Fibroblast of peridontal ligament (primary cell): ENCODE measurements around the gene VPS39.
"Not testable (repeated sequence)": the region's sequence is repeated elsewhere in the genome, so short reads cannot be mapped to it uniquely, and the experiment has no call there.

Experiments
- DNase-seq: peaks from one replicate; pipeline ENCODE4 v3.0.0-alpha.2; 2010; ENCODE audit errors: extremely low read depth

The VPS39 gene, protein sequence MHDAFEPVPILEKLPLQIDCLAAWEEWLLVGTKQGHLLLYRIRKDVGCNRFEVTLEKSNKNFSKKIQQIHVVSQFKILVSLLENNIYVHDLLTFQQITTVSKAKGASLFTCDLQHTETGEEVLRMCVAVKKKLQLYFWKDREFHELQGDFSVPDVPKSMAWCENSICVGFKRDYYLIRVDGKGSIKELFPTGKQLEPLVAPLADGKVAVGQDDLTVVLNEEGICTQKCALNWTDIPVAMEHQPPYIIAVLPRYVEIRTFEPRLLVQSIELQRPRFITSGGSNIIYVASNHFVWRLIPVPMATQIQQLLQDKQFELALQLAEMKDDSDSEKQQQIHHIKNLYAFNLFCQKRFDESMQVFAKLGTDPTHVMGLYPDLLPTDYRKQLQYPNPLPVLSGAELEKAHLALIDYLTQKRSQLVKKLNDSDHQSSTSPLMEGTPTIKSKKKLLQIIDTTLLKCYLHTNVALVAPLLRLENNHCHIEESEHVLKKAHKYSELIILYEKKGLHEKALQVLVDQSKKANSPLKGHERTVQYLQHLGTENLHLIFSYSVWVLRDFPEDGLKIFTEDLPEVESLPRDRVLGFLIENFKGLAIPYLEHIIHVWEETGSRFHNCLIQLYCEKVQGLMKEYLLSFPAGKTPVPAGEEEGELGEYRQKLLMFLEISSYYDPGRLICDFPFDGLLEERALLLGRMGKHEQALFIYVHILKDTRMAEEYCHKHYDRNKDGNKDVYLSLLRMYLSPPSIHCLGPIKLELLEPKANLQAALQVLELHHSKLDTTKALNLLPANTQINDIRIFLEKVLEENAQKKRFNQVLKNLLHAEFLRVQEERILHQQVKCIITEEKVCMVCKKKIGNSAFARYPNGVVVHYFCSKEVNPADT

DNA sequence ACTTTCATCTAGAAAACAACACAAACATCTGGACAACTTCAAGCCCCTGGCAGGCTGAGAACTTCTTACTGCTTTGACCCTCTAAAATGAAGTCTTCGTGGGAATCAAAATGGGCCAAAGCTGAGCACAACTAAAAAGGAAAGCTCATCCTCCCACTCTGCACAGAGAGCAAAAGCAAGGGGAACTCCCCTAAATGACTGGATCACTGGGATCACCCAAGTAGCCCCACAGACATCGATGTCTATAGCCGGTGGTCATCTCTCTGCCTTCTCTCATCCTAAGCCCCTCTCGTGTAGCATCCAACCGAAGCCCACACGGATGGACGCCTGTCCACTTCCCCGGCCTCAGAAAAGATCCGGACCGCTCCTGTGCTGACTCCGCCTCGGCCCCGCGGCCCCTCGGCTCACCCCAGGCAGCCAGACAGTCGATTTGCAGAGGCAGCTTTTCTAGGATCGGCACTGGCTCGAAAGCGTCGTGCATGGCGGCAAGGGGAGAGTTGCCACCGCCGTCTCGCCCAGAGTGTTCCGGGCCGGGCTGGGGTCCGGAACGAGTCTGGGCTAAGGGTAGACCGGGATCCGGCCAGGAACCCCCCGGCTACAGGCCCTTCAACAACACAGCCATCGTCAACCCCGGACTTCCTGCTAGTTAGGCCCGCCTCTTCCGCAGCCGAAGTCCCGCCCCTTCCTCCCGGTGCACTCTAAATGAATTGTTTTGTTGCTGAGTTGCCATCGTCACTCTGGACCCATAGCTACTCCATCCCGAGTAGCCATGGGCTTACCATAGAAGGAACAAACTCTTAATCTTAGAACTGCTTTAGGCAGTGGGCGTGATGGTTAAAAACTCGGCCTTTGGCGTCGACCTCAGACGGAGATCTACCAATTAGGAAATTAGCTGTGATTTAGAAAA is at the start of gene VPS39:
Gene VPS39 (minus strand): TSS at position 631 of the 906 bp plus-strand sequence. CDS start 151 bp downstream, at position 480.
- DNase-seq = peak; percentile 81

DNA sequence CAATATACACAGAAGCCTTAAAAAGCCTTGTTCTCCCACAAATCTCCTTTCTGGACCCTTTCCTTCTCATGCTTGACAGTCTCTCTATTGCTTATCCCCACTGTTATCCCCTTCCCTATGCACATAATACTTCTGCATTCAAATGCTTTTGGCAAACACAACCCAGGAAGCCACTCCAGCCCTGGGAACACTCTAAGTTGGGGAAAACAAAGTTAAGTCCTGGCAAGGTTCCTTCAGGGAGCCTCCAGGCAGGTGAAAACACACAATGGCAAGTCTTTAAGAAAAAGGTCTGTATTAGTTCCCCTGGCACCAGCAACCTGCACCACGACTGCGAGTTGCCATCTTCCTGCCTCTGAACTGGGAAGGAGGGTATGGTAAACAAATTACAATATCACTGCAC is 45.2 kb upstream of the VPS39 start:
- DNase-seq = no peak

DNA sequence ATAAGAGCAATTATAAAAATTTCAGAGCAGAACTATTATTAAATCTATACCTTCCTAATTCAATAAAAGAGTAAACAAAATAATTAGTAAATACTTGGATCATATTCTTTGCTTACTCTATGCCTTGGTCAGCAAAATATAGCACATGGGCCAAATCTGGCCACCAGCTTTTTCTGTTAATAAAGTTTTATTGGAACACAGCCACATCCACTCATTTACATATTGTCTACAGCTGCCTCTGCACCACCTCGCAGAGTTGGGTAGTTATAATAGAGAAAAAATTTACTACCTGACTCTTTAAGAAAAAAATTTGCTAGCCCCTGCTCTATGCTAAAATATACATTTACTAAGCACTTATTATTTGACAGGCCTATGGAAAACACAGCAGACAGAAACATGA is 32.7 kb upstream of the VPS39 start:
- DNase-seq = no peak

DNA sequence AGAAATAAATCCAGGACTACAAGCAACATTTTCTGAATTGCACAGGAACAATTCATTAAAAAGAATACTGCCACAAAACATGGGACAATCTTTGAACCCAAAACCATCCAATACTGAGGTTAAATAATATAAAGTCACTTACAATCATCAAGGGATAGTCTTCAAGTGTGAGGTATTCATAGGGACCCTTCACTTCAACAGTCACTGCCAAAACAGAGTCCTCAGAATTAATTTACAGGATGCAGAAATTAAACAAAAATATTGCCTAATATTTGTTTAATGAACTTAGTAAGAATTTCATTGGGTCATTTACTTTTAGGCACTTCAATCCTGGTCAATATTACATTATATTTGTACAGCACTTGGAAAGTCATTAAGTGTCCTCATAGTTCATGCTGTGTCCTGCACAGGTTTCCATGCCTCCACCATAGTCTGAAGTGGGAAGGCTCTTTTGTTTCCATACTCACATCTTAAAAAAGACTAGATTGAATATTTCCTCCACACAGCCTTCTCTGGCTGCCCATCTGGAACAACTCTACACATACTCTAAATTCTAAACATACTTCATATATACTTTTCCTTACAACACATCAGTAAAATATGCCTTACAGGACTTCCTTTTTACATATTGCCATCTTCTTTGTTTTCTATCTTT is 31.6 kb upstream of the VPS39 start:
- peak; percentile 11 for DNase-seq

DNA sequence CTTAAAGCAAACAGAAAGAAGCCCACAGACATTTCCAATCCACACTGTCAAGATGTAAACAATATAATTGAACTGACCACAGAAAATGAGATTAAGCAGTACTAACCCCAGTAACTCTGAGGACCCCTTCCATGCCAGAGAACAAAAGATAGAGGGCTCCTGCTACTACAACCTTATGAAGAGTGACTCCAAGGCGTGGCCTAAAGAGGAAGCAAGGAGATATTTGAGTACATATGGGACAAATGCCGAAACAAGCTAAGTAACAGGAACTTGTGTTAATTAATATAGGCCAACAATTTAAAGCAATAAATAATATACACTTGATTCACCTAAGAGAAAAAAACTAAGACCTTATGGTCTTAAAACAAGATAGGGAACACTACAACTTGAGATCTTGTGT is 25.0 kb upstream of the VPS39 start:
- no peak for DNase-seq

DNA sequence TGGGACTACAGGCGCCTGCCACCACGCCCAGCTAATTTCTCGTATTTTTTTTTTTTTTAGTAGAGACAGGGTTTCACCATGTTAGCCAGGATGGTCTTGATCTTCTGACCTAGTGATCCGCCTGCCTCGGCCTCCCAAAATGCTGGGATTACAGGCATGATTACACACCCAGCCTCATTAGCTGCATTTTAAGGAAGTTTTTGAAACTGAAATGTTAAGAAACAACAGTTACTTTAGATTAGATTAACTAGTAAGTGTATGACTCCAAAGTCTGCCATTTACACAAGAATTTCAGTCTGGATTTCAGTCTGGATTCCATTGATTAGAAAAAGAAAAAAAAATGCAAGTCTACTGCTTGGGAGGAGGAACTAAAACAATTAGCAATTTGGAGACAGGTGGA is 24.5 kb upstream of the VPS39 start:
- no peak for DNase-seq

DNA sequence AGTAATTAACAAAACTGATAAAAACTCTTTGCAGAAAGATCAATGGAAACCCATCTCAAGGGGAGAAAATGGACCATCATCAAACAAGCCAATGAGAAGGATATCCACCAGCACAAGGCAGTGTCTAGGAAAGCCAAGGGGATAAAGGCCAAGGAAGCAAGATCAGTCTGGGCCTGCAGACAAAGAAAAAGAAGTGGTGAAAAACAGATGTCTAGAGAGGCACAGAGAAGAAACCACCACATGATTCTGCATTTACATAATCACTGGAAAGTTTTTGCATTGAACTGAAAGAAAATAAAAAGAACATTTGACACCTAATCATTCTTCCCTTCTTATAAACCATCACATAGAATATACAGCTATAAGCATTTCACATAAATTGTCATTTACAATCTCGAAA is 23.0 kb upstream of the VPS39 start:
- no peak for DNase-seq

DNA sequence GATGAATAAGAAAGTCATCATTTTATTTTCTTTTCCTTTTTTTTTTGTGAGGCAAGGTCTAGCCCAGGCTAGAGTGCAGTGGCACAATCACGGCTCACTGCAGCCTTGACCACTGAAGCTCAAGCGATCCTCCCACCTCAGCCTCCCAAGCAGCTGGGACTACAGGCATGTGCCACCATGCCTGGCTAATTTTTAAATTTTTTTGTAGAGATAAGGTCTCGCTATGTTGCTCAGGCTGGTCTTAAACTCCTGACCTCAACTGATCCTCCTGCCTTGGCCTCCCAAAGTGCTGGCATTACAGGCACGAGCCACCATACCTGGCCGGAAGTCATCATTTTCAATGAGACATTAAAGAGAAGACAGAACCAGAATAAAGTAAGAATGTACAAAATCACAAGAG is 20.9 kb upstream of the VPS39 start:
- not testable (repeated sequence) for DNase-seq

DNA sequence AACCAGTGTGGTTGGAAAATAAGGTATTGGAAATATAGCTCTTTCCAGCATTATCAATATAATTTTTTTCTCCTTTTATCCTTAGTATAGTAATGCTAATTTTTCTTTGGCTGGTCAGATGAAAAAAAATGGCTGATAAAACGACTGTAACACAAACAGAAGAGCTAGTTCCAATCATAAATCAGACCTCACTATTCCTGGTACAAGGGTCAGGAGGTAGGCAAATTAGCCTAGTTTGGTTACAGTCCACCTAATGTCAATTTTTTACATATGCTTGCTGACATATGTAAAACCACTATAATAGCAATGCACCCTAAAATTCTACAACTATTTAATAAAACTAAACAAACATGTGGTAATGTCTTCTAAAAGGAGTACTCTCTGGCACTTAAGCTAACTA is 19.9 kb upstream of the VPS39 start:
- DNase-seq = no peak

DNA sequence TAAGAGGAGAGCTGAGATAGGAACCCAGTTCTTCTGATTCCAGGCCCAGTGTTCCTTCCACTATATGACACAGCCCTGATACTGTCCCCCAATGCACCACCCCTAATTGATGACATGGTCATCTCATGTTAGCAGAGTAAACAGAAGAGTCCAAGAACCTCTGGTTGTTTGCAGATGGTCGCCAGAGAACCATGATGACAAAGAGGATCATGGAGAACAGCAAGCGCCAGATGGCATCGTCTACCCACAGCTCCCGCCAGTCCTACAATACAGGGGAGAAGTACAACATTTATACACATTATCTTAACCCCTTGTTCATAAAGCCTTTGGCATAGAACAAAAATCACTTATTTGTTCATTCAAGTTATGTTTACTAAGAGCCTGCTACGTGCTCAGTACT is 18.5 kb upstream of the VPS39 start:
- no peak for DNase-seq

DNA sequence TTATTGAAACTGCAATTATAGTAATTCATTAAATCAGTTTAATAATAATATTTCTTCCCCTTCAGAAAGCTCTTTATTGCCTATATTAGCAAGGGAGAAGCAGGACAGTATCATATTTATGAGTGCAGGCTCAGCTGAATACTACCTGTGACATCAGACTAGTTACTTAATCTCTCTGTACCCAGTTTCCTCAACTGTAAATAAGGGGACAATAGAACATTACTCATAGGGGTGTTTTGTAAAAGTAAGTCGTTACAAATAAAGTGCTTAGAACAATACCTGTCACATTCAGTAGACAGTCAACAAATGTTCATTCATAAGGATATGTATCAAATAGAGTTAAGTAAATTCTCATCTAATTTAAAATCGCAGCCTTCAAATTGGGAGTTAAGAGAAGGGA is 12.1 kb upstream of the VPS39 start:
- no peak for DNase-seq

DNA sequence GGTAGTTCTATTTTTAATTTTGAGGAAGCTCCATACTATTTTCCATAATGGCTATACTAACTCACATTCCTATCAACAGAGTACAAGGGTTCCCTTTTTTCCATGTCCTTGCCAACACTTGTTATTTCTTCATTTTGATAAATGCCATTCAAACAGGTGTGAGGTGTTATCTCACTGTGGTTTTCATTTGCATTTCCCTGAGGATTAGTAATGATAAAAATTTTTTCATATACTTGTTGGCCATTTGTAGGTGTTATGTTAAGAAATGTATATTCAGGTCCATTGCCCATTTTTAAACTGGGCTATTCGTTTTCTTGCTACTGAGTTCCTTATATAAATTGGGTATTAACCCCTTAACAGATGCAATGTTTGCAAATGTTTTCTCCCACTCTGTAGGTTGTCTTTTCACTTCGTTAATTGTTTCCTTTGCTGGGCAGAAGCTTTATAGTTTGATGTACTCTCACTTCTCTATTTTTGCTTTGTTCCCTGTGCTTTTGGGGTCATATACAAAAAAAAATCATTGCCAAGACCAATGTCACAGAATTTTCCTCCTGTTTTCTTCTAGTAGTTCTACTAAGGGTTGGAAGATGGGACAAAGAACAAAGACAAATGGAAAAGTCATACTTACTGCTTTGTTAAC is 11.0 kb upstream of the VPS39 start:
- no peak for DNase-seq

DNA sequence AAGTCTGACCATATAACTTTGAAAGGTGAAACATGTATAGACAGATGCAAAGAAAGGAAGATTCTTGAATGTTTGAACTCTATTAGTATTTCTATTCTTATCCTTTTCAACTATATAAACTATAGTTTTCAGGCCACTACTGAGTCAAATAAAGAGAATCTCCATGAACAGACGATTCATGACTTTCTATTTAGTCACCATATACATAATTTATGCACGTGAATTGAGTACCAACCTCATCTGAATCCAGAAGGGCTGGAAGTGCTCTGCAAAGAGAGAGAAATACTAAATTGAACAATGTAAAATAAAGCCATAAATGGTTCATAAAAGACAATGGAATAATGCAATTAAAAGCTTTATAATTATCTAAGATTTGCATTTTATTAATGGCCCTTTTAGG is 9.5 kb upstream of the VPS39 start:
- no peak for DNase-seq

DNA sequence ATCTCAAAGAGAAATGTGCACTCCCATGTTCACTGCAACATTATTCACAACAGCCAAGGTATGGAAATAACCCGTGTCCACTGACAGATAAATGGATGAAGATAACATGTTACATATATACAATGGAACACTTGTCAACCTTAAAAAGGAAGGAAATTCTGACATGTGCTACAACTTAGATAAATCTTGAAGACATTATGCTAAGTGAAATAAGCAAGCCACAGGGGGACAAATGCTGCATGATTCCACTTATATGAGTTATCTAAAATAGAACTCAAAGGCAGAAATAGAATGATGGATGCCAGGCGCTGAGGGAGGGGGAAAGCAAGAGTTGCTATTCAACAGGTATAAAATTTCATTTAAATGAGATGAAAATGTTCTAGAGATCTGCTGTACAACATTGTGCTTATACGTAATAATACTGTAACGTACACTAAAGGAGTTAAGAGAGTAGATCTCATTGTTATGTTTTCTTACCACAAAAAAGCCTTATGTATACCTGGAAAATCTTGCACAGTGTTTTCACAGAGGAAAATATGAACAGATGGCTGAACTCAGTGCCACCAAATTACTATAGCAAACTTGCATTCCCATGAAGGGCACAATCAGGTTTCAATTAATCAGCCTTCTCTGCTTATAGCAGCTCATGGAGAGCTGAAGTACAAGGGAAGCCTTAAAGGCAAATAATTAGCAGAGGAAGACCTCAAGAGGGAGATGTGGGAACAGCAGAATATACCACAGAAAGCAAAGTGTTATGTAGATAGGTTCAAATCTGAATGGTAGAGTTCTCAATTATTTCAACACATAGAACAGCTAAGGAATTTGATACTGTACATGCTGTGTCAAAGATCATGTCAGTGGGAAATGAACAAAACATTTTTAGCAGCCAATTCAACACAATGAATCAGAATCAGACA is 8.1 kb upstream of the VPS39 start:
- peak; percentile 5 for DNase-seq

DNA sequence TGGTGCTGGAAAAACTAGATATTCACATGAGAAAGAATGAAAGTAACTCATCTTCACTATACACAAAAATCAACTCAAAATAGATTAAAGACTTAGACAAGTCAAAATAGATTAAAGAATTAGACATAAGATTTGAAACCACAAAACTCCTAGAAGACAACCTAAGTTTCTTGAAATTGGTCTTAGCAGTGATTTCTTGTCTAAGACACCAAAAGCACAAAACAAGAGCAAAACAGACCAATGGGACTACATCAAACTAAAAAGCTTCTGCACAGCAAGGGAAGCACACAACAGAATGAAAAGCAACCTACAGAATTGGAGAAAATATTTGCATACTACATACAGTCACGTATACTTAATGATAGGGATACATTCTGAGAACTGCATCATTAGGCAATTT is 6.5 kb upstream of the VPS39 start:
- no peak for DNase-seq

DNA sequence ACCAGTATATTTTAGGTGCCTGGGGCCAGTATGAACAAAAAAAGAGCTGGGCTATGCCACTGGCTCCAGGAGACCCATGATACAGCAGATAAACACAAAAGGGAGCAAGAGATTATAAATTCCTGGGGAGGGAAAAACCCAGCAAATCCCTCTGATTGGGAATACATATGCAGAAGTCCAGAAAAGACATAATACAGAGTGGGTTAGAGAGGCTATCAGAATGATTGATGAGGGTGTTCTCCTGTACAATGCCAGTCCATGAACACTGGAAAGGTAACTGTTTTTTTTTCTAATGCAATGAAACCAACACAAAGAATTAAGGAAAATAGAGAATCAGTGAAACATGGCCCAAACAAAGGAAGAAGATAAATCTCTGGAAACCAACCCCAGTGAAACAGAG is 5.4 kb upstream of the VPS39 start:
- DNase-seq = no peak

DNA sequence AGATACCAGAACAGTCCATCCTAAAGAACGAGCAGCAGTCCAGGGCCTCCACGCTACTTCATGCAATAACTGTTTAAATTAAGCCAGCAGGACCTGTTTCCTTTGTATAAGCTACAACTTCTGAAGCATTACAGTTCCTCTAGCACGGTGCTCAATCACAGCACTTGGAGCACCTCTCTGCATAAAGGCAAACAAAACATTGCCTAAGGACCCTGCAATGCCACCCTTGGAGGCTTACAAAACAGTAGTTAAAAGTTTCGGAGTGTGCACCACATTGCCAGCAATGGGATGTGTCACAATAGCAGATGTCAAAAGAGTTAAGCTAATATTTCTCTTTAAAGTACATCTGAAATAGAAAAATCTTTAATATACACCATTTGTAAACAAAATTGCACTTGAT is 2.6 kb upstream of the VPS39 start:
- no peak for DNase-seq

DNA sequence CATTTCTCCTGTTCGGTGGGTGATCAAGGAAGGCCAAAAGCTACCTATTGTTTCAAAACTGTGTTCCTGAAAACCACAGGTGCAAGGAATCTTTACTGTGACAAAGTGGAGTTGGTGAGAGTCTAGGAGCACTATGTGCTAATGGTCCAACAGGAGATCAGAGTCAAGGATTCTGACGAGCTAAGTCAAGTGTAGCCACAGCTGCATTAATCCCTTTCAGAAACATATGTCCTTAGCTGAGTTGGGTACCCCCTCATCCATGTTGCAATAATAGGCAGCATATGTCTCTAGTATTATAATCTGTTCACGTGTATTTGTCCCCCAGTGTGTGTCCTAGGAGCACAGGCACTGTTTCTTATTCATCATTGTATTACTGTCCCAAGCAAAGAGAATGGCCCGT is 1.7 kb downstream of the VPS39 start:
- DNase-seq = no peak

DNA sequence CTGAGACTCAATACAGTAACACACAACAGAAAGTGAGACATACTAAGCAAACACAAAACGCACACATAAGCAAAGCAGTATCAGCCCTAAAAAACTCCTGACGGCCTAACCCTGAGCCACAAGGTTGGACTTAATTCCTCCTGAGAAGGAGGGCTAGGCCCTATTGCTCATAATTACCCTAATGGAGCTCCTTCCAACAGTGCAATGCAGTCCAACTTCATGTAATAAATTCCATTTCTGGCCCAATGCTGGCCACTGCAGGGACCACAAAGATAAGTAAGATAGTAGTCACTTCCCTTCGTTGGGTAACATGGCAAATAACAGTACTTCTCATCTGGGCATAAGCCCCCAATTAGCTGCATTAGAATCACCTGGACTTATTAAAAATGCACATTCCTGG is 4.2 kb downstream of the VPS39 start:
- no peak for DNase-seq

DNA sequence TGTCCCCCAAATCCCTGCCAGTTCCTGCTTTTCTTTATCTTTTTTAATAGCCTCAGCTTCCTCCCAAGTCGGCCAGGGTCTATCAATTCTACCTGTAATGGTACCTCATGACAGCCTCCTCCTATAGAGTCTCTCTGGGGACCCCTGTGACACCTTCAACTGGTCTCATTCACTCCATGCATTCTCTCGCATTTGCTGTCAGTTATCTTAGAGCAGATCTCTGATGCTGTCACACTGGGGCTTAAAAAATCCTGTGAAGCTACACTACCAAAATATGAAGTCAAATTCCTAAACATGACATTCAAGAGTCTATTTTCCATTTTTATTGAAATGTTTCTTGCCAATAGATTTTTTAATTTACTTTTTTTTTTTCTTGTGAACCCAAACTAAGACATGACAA is 5.5 kb downstream of the VPS39 start:
- DNase-seq = no peak
